H1 (cell line): ENCODE data around the gene ERH. TPM values are rescaled to one million over a fixed set of nuclear protein-coding genes. Genes with fewer than 3 reads are reported as not detected.

ENCODE experiments used
- CTCF ChIA-PET: fragments of 300-600 bp; sonication (Branson Sonifier 250); formaldehyde crosslinking; loops from one replicate; lab custom pipeline; 2021; ENCODE audit not compliant: partially characterized antibody; lab: Charles Lee
- POLR2A ChIA-PET: fragments of 300-600 bp; sonication (Branson Sonifier 250); formaldehyde crosslinking; loops from one replicate; lab custom pipeline; 2021; ENCODE audit warnings: inconsistent platforms; ENCODE audit not compliant: partially characterized antibody; lab: Charles Lee
- DNase-seq, 2 experiments: peaks; one replicate each; pipeline versions ENCODE4 v3.0.0 to v3.0.0-alpha.2; 2010 to 2022; ENCODE audit warnings: low spot score in 2 of 2, low read depth in 1 of 2, mixed read lengths in 1 of 2
- FAIRE-seq: peaks from 2 replicates; lab custom pipeline; 2011; peaks lifted over from hg19 to GRCh38; lab: Jason Lieb, UNC
- H2AFZ ChIP-seq: 2 replicates; pipeline ENCODE4 v1.8.1; 2012; ENCODE audit warnings: low read length, inconsistent platforms
- H2AK5ac ChIP-seq: 2 replicates; pipeline ENCODE4 v1.6.1; 2013; ENCODE audit warnings: low read depth, low read length
- H2BK120ac ChIP-seq: replicated peaks from 2 replicates; pipeline ENCODE3; 2013; ENCODE audit warnings: low read depth, low read length, inconsistent platforms
- H2BK12ac ChIP-seq: 2 replicates; pipeline ENCODE4 v1.6.1; 2013; ENCODE audit warnings: low read depth, low read length
- H2BK15ac ChIP-seq: 2 replicates; pipeline ENCODE4 v1.6.1; 2013; ENCODE audit warnings: low read length
- H2BK20ac ChIP-seq: 2 replicates; pipeline ENCODE4 v1.6.1; 2013; ENCODE audit warnings: low read length
- H2BK5ac ChIP-seq: 2 replicates; pipeline ENCODE4 v1.6.1; 2013; ENCODE audit warnings: low read depth, low read length
- H3K14ac ChIP-seq: 2 replicates; pipeline ENCODE4 v1.6.1; 2013; ENCODE audit warnings: inconsistent platforms; ENCODE audit not compliant: insufficient read length
- H3K18ac ChIP-seq: 2 replicates; pipeline ENCODE4 v1.6.1; 2013; ENCODE audit warnings: low read length; ENCODE audit errors: extremely low read depth
- H3K23ac ChIP-seq: 2 replicates; pipeline ENCODE4 v1.6.1; 2013; ENCODE audit warnings: inconsistent platforms; ENCODE audit not compliant: insufficient read length
- H3K23me2 ChIP-seq: 2 replicates; pipeline ENCODE4 v1.6.1; 2013; ENCODE audit warnings: low read depth, low read length
- H3K27ac ChIP-seq: 2 replicates; pipeline ENCODE4 v1.6.1; 2011; ENCODE audit warnings: low read depth, low read length, inconsistent platforms
- H3K27me3 ChIP-seq, 4 experiments: replicated peaks in 1 of 4; 1 replicate in 1 of 4; 2 replicates in 3 of 4; pipeline versions ENCODE4 v1.6.1 to v1.8.1; 2011 to 2013; ENCODE audit warnings: low read length in 3 of 4, mild to moderate bottlenecking in 3 of 4, inconsistent platforms in 2 of 4, mixed read lengths in 2 of 4, moderate library complexity in 1 of 4; ENCODE audit not compliant: control insufficient read depth in 3 of 4, insufficient read depth in 3 of 4; ENCODE audit errors: extremely low read depth in 1 of 4
- H3K36me3 ChIP-seq, 4 experiments: 2 replicates each; pipeline versions ENCODE4 v1.6.1 to v1.8.1; 2011 to 2013; ENCODE audit warnings: mild to moderate bottlenecking in 4 of 4, low read length in 3 of 4, moderate library complexity in 2 of 4, control low read depth in 1 of 4, inconsistent platforms in 1 of 4; ENCODE audit not compliant: insufficient read depth in 4 of 4, control insufficient read depth in 2 of 4
- H3K4ac ChIP-seq: replicated peaks from 2 replicates; pipeline ENCODE3; 2013; ENCODE audit warnings: low read length, low read depth, mixed read lengths, inconsistent platforms; ENCODE audit not compliant: insufficient read length
- H3K4me1 ChIP-seq, 4 experiments: replicated peaks in 1 of 4; 1 replicate in 1 of 4; 2 replicates in 3 of 4; pipeline versions ENCODE4 v1.6.1 to v1.8.1; 2011 to 2013; ENCODE audit warnings: low read length in 3 of 4, inconsistent platforms in 2 of 4, mixed read lengths in 1 of 4; ENCODE audit not compliant: insufficient read depth in 4 of 4, control insufficient read depth in 3 of 4
- H3K4me2 ChIP-seq, 2 experiments: 2 replicates each; pipeline versions ENCODE4 v1.6.1 to v1.8.1; 2011 to 2013; ENCODE audit warnings: low read depth in 2 of 2, low read length in 2 of 2, control low read depth in 1 of 2, inconsistent platforms in 1 of 2, mild to moderate bottlenecking in 1 of 2; ENCODE audit not compliant: insufficient read depth in 1 of 2
- H3K4me3 ChIP-seq, 4 experiments: fragments of 200-600, 300-600 bp in 1 of 4; sonication (generic), shearing (Covaris generic), sonication (Bioruptor Twin) in 1 of 4; 2 replicates each; pipeline versions ENCODE4 v1.5.1 to v1.8.1; 2011 to 2016; ENCODE audit warnings: low read length in 4 of 4, low read depth in 3 of 4, control low read depth in 2 of 4, inconsistent platforms in 2 of 4, mild to moderate bottlenecking in 2 of 4, mixed read lengths in 1 of 4, moderate library complexity in 1 of 4; ENCODE audit not compliant: insufficient read depth in 2 of 4; ENCODE audit errors: extremely low read depth in 1 of 4
- H3K56ac ChIP-seq: replicated peaks from 2 replicates; pipeline ENCODE3; 2013; ENCODE audit warnings: low read depth, mild to moderate bottlenecking, mixed read lengths, low read length, inconsistent platforms; ENCODE audit not compliant: insufficient read length
- H3K79me1 ChIP-seq: 2 replicates; pipeline ENCODE4 v1.6.1; 2013; ENCODE audit warnings: low read depth, low read length, control low read depth
- H3K79me2 ChIP-seq, 2 experiments: 2 replicates each; pipeline versions ENCODE4 v1.6.1 to v1.8.1; 2012 to 2013; ENCODE audit warnings: low read length in 2 of 2, mild to moderate bottlenecking in 2 of 2, inconsistent platforms in 1 of 2; ENCODE audit not compliant: insufficient read depth in 2 of 2, control insufficient read depth in 1 of 2
- H3K9ac ChIP-seq, 4 experiments: replicated peaks in 1 of 4; 1 replicate in 1 of 4; 2 replicates in 3 of 4; pipeline versions ENCODE4 v1.6.1 to v1.8.1; 2011 to 2013; ENCODE audit warnings: low read depth in 3 of 4, low read length in 3 of 4, control low read depth in 2 of 4, mild to moderate bottlenecking in 2 of 4, moderate library complexity in 2 of 4, inconsistent platforms in 1 of 4; ENCODE audit errors: extremely low read depth in 1 of 4
- H3K9me3 ChIP-seq, 2 experiments: 2 replicates each; pipeline versions ENCODE4 v1.6.1 to v1.8.1; 2012 to 2013; ENCODE audit warnings: mild to moderate bottlenecking in 2 of 2, moderate library complexity in 2 of 2, control low read depth in 1 of 2, inconsistent platforms in 1 of 2, low read depth in 1 of 2, low read length in 1 of 2, mixed read lengths in 1 of 2; ENCODE audit not compliant: insufficient read depth in 2 of 2
- H4K20me1 ChIP-seq, 2 experiments: replicated peaks in 1 of 2; 2 replicates each; pipeline versions ENCODE3 to v1.8.1; 2011 to 2013; ENCODE audit warnings: inconsistent platforms in 2 of 2, low read length in 2 of 2, mild to moderate bottlenecking in 1 of 2; ENCODE audit not compliant: insufficient read depth in 2 of 2, control insufficient read depth in 1 of 2
- H4K5ac ChIP-seq: 2 replicates; pipeline ENCODE4 v1.6.1; 2013; ENCODE audit warnings: low read length, low read depth, mixed read lengths, inconsistent platforms; ENCODE audit not compliant: insufficient read length
- H4K8ac ChIP-seq: 2 replicates; pipeline ENCODE4 v1.8.0; 2013; ENCODE audit warnings: mild to moderate bottlenecking, moderate library complexity, low read length, inconsistent platforms; ENCODE audit not compliant: insufficient read depth; ENCODE audit errors: extremely low read depth
- H4K91ac ChIP-seq: replicated peaks from 2 replicates; pipeline ENCODE3; 2013; ENCODE audit warnings: low read length, mixed read lengths, inconsistent platforms; ENCODE audit not compliant: insufficient read length
- KDM1A ChIP-seq: fragments of 200-600, 300-600 bp; sonication (generic); IDR thresholded peaks from 2 replicates; pipeline ENCODE4 v1.7.1; 2016; ENCODE audit warnings: mild to moderate bottlenecking, low read length, borderline replicate concordance
- RXRA ChIP-seq: IDR thresholded peaks from 2 replicates; pipeline ENCODE4 v1.6.1; 2011; ENCODE audit warnings: low read depth, mild to moderate bottlenecking, low read length, moderate library complexity; ENCODE audit not compliant: insufficient read depth
- SIX5 ChIP-seq: IDR thresholded peaks from 2 replicates; pipeline ENCODE4 v1.6.1; 2011; ENCODE audit warnings: mild to moderate bottlenecking, low read depth, low read length
- SP2 ChIP-seq: IDR thresholded peaks from 2 replicates; pipeline ENCODE4 v1.6.1; 2012; ENCODE audit warnings: mild to moderate bottlenecking, low read length, inconsistent platforms
- WGBS, 2 experiments: shearing (Covaris generic) in 1 of 2; methylation state at CpG; one replicate each; pipeline versions ENCODE4 v1.1.6 to v1.1.7; 2013 to 2015; ENCODE audit warnings: low lambda C conversion rate in 2 of 2, mixed read lengths in 2 of 2, inconsistent platforms in 1 of 2, low coverage in 1 of 2, missing lambda C conversion rate in 1 of 2; ENCODE audit not compliant: insufficient replicate concordance in 2 of 2, insufficient coverage in 1 of 2, insufficient read length in 1 of 2; ENCODE audit errors: extremely low coverage in 1 of 2, missing lambda C conversion rate in 1 of 2; 5-methylcytosine and 5-hydroxymethylcytosine counted together
- polyA plus RNA-seq, 7 experiments: library from polyadenylated mRNA; depleted of rRNA in 3 of 7; stranded (reverse) in 5 of 7; unstranded in 2 of 7; fragments of >200 nt in 5 of 7; fragments of 200-250 nt in 2 of 7; gene quantifications; 1 replicate in 5 of 7; 2 replicates in 1 of 7; 4 replicates in 1 of 7; pipeline versions ENCODE4 v1.2.1 to v1.2.3, GENCODE V29; 2011 to 2013; ENCODE audit warnings: missing spikeins in 2 of 7, mixed read lengths in 2 of 7
- total RNA-seq: library from RNA; stranded (reverse); fragmentation: NEBNext Ultra II Directional; extraction: Animal tissue kit (Norgen Biotek cat#: 25700); gene quantifications from 2 replicates; pipeline ENCODE4 v1.2.1, GENCODE V29; 2021

ERH gene
- total and polyA plus RNA-seq, 2 of the 8 experiments (the other 6 are each of a cell fraction or from before 2014, with no cell fraction given), result 329 to 454 TPM

DNA sequence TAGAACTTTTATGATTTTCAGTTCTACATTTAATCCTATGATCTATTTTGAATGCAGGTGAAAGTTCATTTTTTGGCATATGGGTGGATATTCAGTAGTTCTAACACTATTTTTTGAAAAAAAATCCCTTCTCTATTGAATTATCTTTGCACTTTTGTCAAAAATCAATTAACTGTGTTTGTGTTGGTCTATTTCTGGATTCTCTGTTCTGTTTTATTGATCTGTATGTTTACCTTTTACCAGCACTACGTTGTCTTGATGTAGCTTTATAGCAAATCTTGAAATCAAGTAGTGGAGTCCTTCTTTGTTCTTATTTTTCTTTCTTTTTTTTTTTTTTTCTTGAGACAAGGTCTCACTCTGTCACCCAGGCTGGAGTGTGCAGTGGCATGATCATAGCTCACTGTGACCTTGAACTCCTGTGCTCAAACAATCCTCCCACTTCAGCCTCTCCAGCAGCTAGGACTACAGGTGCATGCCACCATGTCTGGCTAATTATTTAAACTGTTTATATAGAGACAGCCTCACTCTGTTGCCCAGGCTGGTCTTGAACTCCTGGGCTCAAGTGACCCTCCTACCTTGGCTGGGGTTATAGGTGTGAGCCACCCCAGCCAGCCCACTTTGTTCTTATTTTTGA lies 32.3 kb upstream of the ERH start:
- no peak overlapping the region for H3K56ac ChIP-seq
- H2AFZ ChIP-seq, result no peak overlapping the region
- peaks cover 0 to 4% (median 1%) of the 10 kb centered on the region in 4 experiments; a peak in 2 of 8 replicates for H3K36me3 ChIP-seq
- no peak overlapping the region for H3K4me2 ChIP-seq
- no peak for DNase-seq
- H3K14ac ChIP-seq, result no peak overlapping the region
- H2BK15ac ChIP-seq, result no peak overlapping the region
- H2BK5ac ChIP-seq, result no peak overlapping the region
- H3K23me2 ChIP-seq, result no peaks in the 10 kb centered on the region
- H3K4me1 ChIP-seq, result no peaks in the 10 kb centered on the region
- no peak overlapping the region for H4K5ac ChIP-seq
- H3K27ac ChIP-seq, result no peak overlapping the region
- no peak overlapping the region for H4K91ac ChIP-seq
- TF ChIP-seq SP2, result no peak
- TF ChIP-seq SIX5, result no peak
- TF ChIP-seq KDM1A, result no peak
- no peak for TF ChIP-seq RXRA
- no peak overlapping the region for H2BK12ac ChIP-seq
- no peaks in the 10 kb centered on the region for H3K9me3 ChIP-seq
- H4K8ac ChIP-seq, result no peak overlapping the region
- peaks cover 0 to 11% of the 10 kb centered on the region in 2 experiments; a peak in 2 of 4 replicates for H3K79me2 ChIP-seq
- no peak overlapping the region for H3K18ac ChIP-seq
- H3K79me1 ChIP-seq, result peaks cover 3% of the 10 kb centered on the region; the same call in 1 of the 2 replicates
- POLR2A ChIA-PET, result no interaction called here
- no peak for FAIRE-seq
- 85% methylated on average over 1 of the region's 1 CpG; no CpG with 5 or more reads in 1 of the 2 experiments for WGBS, 2 experiments
- H3K4me3 ChIP-seq, result no peak overlapping the region
- no peak overlapping the region for H2BK120ac ChIP-seq
- H4K20me1 ChIP-seq, result no peaks in the 10 kb centered on the region
- no peaks in the 10 kb centered on the region for H3K27me3 ChIP-seq
- H2BK20ac ChIP-seq, result no peak overlapping the region
- no peak overlapping the region for H3K4ac ChIP-seq
- no peak overlapping the region for H2AK5ac ChIP-seq
- no peak overlapping the region for H3K23ac ChIP-seq
- CTCF ChIA-PET, result interaction anchor here (0.7 kb wide), 1 partner anchor 25 kb away, joined by 3 read pairs; no protein-coding TSS in a partner anchor
- no peak overlapping the region for H3K9ac ChIP-seq
